Measurements from ENCODE around the gene CCL27.

DNA sequence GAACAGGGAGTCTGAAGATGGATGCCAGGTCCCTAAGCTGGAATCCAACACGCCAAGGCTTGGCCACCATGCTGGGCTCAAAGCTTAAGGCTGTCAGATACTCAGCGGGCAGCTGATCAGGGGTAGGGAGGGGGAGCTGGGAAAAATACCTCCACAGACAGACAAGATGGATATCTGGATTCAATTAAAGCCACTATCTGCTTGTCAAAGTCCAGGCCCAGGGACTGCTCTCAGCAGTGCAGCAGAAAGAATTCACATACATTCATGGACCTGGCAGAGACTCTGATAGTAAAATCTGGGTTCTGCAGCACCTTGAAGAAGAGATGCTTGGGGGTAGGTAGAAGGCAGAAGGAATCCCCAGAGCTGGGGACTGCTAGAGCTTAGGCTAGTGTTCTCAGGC, 47.3 kb downstream of the CCL27 start:
- TF ChIP-seq, protein P1, sequence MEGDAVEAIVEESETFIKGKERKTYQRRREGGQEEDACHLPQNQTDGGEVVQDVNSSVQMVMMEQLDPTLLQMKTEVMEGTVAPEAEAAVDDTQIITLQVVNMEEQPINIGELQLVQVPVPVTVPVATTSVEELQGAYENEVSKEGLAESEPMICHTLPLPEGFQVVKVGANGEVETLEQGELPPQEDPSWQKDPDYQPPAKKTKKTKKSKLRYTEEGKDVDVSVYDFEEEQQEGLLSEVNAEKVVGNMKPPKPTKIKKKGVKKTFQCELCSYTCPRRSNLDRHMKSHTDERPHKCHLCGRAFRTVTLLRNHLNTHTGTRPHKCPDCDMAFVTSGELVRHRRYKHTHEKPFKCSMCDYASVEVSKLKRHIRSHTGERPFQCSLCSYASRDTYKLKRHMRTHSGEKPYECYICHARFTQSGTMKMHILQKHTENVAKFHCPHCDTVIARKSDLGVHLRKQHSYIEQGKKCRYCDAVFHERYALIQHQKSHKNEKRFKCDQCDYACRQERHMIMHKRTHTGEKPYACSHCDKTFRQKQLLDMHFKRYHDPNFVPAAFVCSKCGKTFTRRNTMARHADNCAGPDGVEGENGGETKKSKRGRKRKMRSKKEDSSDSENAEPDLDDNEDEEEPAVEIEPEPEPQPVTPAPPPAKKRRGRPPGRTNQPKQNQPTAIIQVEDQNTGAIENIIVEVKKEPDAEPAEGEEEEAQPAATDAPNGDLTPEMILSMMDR (IDR thresholded peaks at IDR 0.05) = no peak
- no peak for TF ChIP-seq EP300 (IDR thresholded peaks at IDR 0.05)
- no peak for TF ChIP-seq POLR2A (IDR thresholded peaks at IDR 0.05)
